BJ (cell line): ENCODE data around the gene PKN1. TPM values are rescaled to one million over a fixed set of nuclear protein-coding genes. Genes with fewer than 3 reads are reported as not detected.

ENCODE experiments used
- CTCF ChIA-PET: fragments of 350-600 bp; formaldehyde crosslinking; extraction: SDS; loops from one replicate; lab custom pipeline; 2021; ENCODE audit warnings: antibody characterized with exemption, inconsistent platforms; lab: Yijun Ruan, JAX
- POLR2A ChIA-PET: fragments of 300-600 bp; sonication (Branson Sonifier 250); formaldehyde crosslinking; extraction: SDS; loops from one replicate; lab custom pipeline; 2021; ENCODE audit warnings: antibody characterized with exemption; lab: Charles Lee
- DNase-seq: peaks from one replicate; pipeline ENCODE4 v3.0.0-alpha.2; 2011; ENCODE audit warnings: low read depth
- H3K27me3 ChIP-seq: 2 replicates; pipeline ENCODE4 v1.6.0; 2011; ENCODE audit warnings: low read length; ENCODE audit not compliant: control insufficient read depth, insufficient read depth
- H3K36me3 ChIP-seq: 2 replicates; pipeline ENCODE4 v1.5.1; 2011; ENCODE audit warnings: low read length; ENCODE audit not compliant: control insufficient read depth, insufficient read depth
- H3K4me3 ChIP-seq: 2 replicates; pipeline ENCODE4 v1.5.1; 2011; ENCODE audit warnings: low read depth, mild to moderate bottlenecking, control low read depth, low read length
- CTCF ChIP-seq: IDR thresholded peaks from 2 replicates; pipeline ENCODE4 v1.5.1; 2011; ENCODE audit warnings: low read depth, mild to moderate bottlenecking, control low read depth, inconsistent platforms, low read length, moderate library complexity; ENCODE audit not compliant: insufficient read depth
- polyA plus RNA-seq: library from polyadenylated mRNA; depleted of rRNA; stranded (reverse); fragments of >200 nt; gene quantifications from 2 replicates; pipeline ENCODE4 v1.2.3, GENCODE V29; 2011

Gene PKN1
- polyA plus RNA-seq, 1 experiment: 117 TPM

DNA sequence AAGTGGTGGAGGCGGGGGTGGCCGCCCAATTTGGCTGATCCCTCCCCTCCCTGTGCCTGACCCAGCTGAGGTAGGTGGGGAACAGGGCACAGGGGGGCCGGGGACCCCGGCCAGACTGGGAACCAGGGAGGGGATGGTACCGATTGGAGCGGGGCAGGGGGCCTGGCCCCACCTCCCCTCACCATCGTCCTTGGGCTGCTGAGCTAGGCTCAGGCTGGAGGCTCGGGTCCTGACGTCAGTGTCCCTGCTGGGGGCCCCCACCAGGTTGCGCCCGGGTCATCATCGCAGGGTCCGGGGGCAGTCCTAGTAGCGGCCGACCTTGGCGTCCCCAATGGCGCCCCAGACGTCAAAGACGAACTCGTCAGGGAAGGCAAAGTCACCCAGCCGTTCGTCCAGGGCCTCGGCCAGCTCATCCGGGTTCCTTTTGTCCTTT lies 45.0 kb downstream of the PKN1 start:
- Histone ChIP-seq H3K4me3 (no peak overlapping the region), H3K27me3 (no peaks in the 10 kb centered on the region; the same call in 1 of the 2 replicates), H3K36me3 (peaks cover 32% of the 10 kb centered on the region)
- no peak for DNase-seq
- POLR2A ChIA-PET: no interaction called here
- CTCF ChIA-PET: interaction anchor here (0.6 to 3.6 kb wide), 4 partner anchors 12 to 93 kb away, joined by 3 to 32 read pairs (median 10); partner anchors contain the start of gene NDUFB7
- no peak for TF ChIP-seq CTCF

- Histone ChIP-seq H3K36me3 (peaks cover 33% of the 10 kb centered on the region), H3K27me3 (no peaks in the 10 kb centered on the region), H3K4me3 (no peak overlapping the region)
- no peak for TF ChIP-seq CTCF
- no peak for DNase-seq
- POLR2A ChIA-PET: no interaction called here
- CTCF ChIA-PET: interaction anchor here (0.8 to 3.6 kb wide), 13 partner anchors 10 to 343 kb away, joined by 3 to 32 read pairs (median 5); partner anchors contain the start of genes ASF1B, DNAJB1 and NDUFB7
These were observed 46.3 kb downstream of the PKN1 start for GRCh38 chr19:14479309-14479974.

DNA sequence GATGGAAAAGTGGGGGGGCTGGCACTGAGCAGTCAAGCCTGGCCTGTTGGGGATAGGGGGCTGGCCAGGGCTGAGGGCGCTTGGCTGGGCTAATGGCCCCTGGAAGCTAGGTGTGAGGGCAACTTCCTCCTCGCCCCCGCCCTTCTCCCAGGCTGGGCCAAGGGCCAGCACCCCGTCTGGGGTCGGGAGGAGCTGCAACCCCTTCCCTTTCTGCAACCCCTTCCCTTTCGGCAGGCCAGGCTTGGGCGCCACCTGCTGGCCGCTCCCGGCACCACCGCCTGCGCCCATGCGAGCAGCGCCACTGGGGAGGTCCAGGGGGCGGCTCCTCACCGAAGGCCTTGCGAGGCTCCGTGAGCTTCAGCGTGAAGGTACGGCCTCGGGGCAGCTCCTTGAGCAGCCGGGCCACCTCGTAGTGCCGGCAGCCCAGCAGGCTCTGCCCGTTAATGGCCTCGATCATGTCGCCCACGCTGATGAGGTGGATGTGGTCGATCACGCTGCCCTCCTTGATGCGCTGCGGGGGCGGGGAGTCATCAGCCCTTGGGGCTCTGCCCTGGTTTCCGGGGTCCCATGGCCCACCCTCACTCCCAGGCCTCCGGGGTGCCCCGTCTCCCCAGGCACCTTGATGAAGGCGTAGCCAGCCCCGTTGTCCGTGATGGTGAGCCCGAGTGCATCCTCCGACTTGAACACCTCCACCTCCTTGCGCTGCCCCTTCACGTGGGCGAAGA lies 47.0 kb downstream of the PKN1 start:
- Histone ChIP-seq H3K36me3 (peaks cover 34% of the 10 kb centered on the region), H3K27me3 (no peaks in the 10 kb centered on the region), H3K4me3 (no peak overlapping the region)
- peak; percentile 82 for TF ChIP-seq CTCF
- no peak for DNase-seq
- ChIA-PET CTCF (interaction anchor here (0.6 to 3.8 kb wide), 17 partner anchors 8 to 351 kb away, joined by 3 to 32 read pairs (median 4); partner anchors contain the start of genes ASF1B, DNAJB1 and NDUFB7), POLR2A (no interaction called here)

DNA sequence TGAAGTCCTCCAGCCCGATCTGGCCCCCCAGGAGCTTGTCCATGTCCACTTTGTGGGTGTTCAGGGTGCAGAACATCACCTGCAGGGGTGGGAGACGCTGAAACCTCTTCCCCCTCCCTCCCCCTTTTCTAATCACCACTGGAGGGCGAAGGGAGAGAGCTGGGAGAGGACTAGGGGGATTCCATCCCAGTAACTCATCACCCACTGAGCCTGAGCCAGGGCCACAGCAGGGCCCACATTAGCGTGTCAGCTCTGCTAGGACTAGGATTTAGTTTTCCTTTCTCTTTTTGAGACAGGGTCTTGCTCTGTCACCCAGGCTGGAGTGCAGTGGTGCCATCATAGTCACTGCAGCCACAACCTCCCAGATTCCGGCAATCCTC lies 47.6 kb downstream of the PKN1 start:
- H3K36me3 ChIP-seq: peaks cover 34% of the 10 kb centered on the region
- POLR2A ChIA-PET: no interaction called here
- no peaks in the 10 kb centered on the region for H3K27me3 ChIP-seq
- DNase-seq: no peak
- no peak overlapping the region for H3K4me3 ChIP-seq
- TF ChIP-seq CTCF: no peak
- CTCF ChIA-PET: interaction anchor here (0.6 to 3.8 kb wide), 13 partner anchors 8 to 601 kb away, joined by 3 to 32 read pairs (median 5); partner anchors contain the start of genes ASF1B and DNAJB1
